HG03103 (cell line): Measurements from ENCODE around the gene PLA2G4C.

Experiments used
- ATAC-seq: cut with Tn5 transposase; IDR thresholded peaks from one replicate; pipeline ENCODE4 v1.9.1; 2021; ENCODE audit warnings: low read depth; ENCODE audit not compliant: unreplicated experiment

PLA2G4C gene

DNA sequence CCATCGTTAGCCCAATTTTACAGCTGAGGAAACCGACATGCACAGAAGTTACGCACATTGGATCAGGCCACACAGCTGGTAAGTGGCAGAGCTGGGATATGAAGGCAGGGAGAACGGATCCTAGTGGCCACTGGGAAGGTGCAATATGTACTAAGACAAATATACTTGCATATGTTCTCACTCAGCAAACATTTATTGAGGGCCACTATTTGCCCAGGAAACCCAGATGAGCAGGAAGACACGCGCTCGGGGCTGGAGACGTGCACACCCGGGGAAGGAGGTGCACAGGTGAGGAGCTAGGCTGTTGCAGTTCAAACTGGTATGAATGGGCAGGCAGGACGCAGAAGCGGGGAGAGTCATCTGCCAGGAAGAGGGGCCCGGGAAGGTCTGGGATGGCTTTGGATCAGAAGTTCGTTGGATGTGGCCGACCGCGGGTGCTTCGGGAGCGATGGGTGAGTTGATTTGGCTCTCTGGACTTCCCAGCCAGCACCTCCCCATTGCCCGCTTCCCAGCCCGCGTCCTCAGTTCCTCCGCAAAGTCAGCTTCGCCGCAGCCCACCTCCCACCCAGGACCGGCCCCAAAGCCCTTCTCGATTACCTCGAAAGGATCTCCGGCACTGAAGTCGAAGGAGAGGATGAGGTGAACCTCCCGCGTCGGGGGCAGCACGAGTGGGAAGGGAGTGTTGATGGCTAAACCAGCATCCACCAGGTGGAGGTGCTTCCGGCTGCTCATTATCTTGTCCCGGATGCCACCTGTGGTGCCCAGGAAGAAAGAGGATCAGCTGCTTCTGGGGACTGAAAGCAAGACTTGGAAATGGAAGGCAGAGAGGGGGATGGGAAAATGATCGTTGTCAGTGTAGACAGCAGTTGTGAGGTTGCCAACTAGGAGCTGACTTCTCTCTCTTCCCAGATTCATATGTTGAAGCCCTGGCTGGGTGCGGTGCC lies 48.9 kb downstream of the PLA2G4C start:
- no peak for ATAC-seq

GRCh38 chr19:48060381-48060780 lies 50.2 kb downstream of the PLA2G4C start:
- ATAC-seq = no peak

DNA sequence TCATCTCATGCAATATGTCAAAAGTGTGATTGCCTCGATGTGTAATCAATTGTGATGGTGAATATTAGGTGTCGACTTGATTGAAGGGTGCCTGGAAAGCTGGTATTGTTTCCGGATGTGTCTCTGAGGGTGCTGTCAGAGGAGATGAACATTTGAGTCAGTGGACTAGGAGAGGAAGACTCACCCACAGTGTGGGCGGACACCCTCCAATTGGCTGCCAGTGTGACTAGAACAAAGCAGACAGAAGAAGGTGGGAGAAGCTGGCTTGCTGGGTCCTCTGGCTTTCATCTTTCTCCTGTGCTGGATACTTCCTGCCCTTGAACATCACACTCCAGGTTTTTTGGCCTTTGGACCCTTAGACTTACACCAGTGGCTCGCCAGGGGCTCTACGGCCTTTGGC lies 51.3 kb downstream of the PLA2G4C start:
- ATAC-seq = no peak

DNA sequence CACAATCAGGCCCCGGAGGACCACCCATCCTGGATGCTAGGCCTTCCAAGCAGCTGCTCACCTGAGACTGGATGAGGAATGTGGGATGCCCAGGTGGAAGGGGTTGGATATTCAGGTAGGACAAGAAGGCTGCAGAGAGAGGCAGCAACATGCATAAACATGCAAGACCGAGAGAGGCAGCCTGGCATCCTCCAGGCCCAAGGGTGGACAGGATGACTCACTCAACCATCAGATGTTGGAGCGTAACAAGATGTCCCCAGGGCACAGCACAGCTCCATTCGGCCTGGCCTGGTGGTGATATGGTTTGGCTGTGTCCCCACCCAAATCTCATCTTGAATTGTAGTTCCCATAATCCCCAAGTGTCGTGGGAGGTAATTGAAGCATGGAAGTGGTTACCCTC lies 56.8 kb downstream of the PLA2G4C start:
- no peak for ATAC-seq

GRCh38 chr19:48053076-48053475 lies 57.5 kb downstream of the PLA2G4C start:
- no peak for ATAC-seq

GRCh38 chr19:48051335-48052033 lies 59.1 kb downstream of the PLA2G4C start:
- no peak for ATAC-seq

GRCh38 chr19:48044561-48044960 lies 66.1 kb downstream of the PLA2G4C start:
- no peak for ATAC-seq

DNA sequence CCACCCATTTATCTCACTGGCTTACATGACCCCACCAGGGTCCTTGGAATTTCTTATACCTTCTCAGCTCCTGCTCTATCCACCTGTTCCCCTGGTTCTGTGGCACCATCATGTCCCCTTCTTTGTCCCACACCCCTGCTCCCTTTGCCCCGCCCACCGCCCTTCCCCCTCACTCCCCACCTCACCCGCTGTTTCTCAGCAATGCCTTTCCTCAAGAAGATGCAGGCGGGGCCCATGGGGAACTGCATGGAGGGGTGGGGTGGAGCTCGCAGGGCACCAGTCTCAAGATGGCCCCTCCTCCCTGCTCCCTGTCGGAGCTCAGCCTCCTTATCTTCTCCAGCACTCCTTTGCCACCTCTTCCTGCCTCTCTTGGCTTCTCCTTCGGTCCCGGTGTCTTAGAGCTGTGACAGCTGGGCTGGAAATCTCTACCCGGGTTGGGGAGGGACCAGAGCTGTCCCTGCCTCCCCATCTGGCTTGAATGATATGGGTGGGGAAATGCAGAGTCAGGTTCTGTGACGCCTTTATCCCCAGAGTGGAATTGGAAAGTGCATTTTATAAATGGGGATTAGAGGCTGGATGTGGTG lies 66.8 kb downstream of the PLA2G4C start, which contains the start of gene CABP5:
Gene CABP5 (minus strand): TSS at position 405 of the 584 bp plus-strand sequence. CDS start 157 bp downstream, at position 248.
- no peak for ATAC-seq

GRCh38 chr19:48041877-48042580 lies 68.6 kb downstream of the PLA2G4C start:
- ATAC-seq = no peak

- no peak for ATAC-seq
Measured at GRCh38 chr19:48036765-48037164, 73.9 kb downstream of the PLA2G4C start.

- no peak for ATAC-seq
Measured at GRCh38 chr19:48033604-48034003, 77.0 kb downstream of the PLA2G4C start.

DNA sequence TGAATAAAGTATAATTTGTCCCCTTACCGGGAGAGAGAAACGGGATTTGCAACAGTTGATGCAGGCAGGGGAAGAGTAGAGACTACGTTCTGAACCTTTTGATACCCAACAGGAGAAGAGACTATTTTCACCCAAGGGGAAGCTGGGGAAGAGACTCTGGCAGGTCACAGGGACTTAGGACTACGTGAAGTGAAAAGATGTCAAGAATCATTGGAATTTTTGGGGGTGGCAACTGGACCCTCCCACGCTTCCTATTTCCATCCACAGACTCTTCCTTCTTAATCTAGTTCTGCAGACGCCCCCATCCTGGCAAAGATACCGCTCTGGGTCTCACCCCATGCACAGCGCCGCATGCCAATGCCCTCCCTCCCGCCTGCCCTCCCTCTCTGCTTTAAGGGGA lies 80.5 kb downstream of the PLA2G4C start:
- ATAC-seq = no peak

DNA sequence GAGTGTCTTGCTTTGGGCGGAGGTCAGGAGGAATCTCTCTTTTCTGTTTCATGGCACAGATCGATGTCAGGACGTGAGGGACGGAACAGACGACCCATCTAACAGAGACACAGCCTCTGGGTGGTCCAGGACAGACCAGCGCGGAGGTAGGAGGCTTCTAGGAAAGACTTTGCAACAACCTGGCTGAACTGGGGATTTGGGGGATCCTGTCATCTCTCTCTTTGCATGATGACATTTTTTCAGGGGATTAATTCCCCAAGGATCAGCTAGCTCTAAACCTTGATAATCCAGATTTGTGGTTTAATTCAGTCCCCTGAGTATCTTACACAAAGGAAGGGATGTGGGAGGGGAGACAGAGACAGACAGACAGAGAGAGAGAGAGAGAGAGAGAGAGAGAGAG lies 81.2 kb downstream of the PLA2G4C start:
- no peak for ATAC-seq

DNA sequence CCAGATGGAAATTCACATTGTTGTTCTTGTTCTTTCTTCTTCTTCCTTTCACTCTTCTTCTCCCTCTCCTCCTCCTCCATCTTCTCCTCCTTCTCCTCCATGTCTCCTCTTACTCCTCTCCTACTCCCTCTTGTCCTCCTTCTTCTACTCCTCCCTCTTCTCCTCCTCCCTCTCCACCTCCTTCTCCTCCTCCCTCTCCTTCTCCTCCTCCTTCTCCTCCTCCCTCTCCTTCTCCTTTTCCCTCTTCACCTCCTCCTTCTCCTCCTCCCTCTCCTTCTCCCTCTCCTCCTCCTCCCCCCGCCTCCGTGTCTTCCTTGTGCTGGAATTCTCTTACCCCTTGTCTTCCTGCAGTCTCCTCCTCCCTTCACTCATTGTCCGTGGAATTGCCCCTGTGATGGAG lies 85.1 kb downstream of the PLA2G4C start:
- ATAC-seq = no peak

GRCh38 chr19:48023518-48023917 lies 87.1 kb downstream of the PLA2G4C start:
- no peak for ATAC-seq

GRCh38 chr19:48023011-48023410 lies 87.6 kb downstream of the PLA2G4C start:
- ATAC-seq = no peak

DNA sequence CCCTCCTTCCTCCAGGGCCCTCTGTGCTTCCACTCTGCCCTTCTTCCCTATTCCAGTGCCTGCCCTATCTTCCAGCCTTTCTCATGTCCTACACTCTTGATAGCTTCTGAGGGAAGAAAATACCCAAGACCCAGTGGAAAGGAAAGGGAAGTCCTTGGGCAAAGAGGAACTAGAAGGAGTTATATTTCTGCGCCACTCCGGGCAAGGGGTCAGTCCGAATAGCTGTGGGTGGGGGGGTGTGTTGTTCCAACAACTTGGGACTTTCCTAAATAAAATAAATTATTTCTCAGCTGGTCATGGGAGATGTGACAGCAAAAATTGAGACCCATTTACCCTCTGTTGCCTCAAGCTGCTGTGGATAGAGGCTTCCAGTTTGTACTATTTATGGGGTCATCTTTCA lies 89.9 kb downstream of the PLA2G4C start:
- ATAC-seq = no peak

DNA sequence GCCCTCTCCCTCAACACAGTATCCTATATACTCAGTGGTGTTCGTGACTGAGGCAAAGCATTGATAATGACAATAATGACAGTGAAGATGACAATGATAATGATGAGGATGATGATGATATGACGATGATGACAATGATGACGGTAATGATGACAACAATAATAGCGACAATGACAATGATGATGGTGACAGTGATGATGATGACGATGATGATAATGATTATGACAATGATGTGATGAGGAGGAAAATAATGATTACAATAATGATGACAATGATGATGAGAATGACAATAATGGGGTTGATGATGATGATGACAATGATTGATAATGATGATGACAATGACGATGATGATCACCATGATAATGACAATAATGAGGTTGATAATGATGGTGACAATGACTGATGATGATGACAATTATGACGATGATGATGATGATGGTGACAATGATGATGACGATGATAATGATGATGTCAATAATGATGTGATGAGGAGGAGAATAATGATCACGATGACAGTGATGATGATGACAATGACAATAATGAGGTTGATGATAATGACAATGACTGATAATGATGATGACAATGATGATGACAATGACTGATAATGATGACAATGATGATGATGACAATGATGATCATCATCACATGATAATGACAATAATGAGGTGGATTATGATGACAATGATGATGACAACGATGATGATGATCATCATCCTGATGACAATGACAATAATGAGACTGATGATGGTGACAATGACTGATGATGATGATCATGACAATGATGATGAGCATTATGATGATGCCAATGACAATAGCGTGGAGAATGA lies 99.5 kb downstream of the PLA2G4C start:
- ATAC-seq = no peak

- ATAC-seq = no peak
Measured at GRCh38 chr19:48006762-48007161, 103.9 kb downstream of the PLA2G4C start.

DNA sequence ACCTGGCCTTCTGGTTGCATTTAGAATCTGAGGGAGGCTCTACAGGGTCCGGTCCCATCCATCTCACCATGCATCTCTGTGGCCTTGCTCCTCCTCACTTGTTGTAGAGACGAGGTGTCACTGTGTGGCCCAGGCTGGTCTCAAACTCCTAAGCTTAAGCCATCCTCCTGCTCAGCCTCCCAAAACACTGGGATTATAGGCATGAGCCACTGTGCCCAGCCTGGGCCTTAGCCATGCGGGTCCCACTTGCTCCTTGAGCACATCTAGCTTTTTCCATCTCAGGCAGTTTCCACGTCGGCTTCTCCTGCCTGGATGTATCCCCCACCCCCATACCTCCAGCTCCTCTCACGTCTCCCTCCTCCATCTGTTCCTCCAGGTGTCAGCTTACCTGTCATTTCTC lies 106.4 kb downstream of the PLA2G4C start:
- no peak for ATAC-seq
